ENCODE measurements around the gene TSBP1. TPM values are rescaled to one million over a fixed set of nuclear protein-coding genes. Genes with fewer than 3 reads are reported as not detected.

Gene TSBP1
- not detected for polyA plus RNA-seq (2013, experiment 1 of 2; ENCODE audit: insufficient read length)
- not detected for polyA plus RNA-seq (2013, experiment 2 of 2; ENCODE audit: insufficient read length)

- DNase-seq: no peak
Observed at GRCh38 chr6:32371803-32372202, at the start of gene TSBP1. TSBP1 (minus strand) TSS chr6:32371903; CDS start chr6:32371706, 197 bp downstream.

- DNase-seq: peak; percentile 79
Observed at GRCh38 chr6:32416036-32416435, 44.3 kb upstream of the TSBP1 start.

- DNase-seq: peak; percentile 76
Observed at GRCh38 chr6:32415521-32416019, 43.9 kb upstream of the TSBP1 start.

- peak; percentile 67 for DNase-seq
Observed at GRCh38 chr6:32413427-32414047, 41.8 kb upstream of the TSBP1 start.

- DNase-seq: no peak
Observed at GRCh38 chr6:32411566-32412327, 40.0 kb upstream of the TSBP1 start.

GRCh38 chr6:32410906-32411305 lies 39.2 kb upstream of the TSBP1 start:
- no peak for DNase-seq

- no peak for DNase-seq
Observed at GRCh38 chr6:32406857-32407256, 35.2 kb upstream of the TSBP1 start, which contains the start of gene BTNL2. BTNL2 (minus strand) TSS chr6:32407181; CDS start chr6:32407123, 58 bp downstream.

- DNase-seq: no peak
Observed at GRCh38 chr6:32406197-32406596, 34.5 kb upstream of the TSBP1 start.

GRCh38 chr6:32405656-32406055 lies 34.0 kb upstream of the TSBP1 start:
- DNase-seq: no peak

- no peak for DNase-seq
Observed at GRCh38 chr6:32402812-32403211, 31.1 kb upstream of the TSBP1 start.

GRCh38 chr6:32401284-32401963 lies 29.7 kb upstream of the TSBP1 start:
- no peak for DNase-seq

- DNase-seq: no peak
Observed at GRCh38 chr6:32397252-32397920, 25.7 kb upstream of the TSBP1 start.

GRCh38 chr6:32396028-32396427 lies 24.3 kb upstream of the TSBP1 start:
- no peak for DNase-seq

- DNase-seq: no peak
Observed at GRCh38 chr6:32393665-32394420, 22.1 kb upstream of the TSBP1 start.

GRCh38 chr6:32391505-32391904 lies 19.8 kb upstream of the TSBP1 start:
- DNase-seq: no peak

- DNase-seq: no peak
Observed at GRCh38 chr6:32387589-32388340, 16.1 kb upstream of the TSBP1 start.

- DNase-seq: no peak
Observed at GRCh38 chr6:32386040-32386439, 14.3 kb upstream of the TSBP1 start.

GRCh38 chr6:32382757-32383420 lies 11.2 kb upstream of the TSBP1 start:
- no peak for DNase-seq

- DNase-seq: no peak
Observed at GRCh38 chr6:32379545-32379944, 7.8 kb upstream of the TSBP1 start.

- no peak for DNase-seq
Observed at GRCh38 chr6:32375739-32376529, 4.2 kb upstream of the TSBP1 start.
